ENCODE results near the gene CACNA1C. TPM values are rescaled to one million over a fixed set of nuclear protein-coding genes. Genes with fewer than 3 reads are reported as not detected.
A peak's percentile ranks its signal among the peaks of the same experiment; 100 is the strongest.

CACNA1C gene
- total RNA-seq, 8 experiments from 2014 or later, result 0.97 to 36.4 (median 5.1) TPM

DNA sequence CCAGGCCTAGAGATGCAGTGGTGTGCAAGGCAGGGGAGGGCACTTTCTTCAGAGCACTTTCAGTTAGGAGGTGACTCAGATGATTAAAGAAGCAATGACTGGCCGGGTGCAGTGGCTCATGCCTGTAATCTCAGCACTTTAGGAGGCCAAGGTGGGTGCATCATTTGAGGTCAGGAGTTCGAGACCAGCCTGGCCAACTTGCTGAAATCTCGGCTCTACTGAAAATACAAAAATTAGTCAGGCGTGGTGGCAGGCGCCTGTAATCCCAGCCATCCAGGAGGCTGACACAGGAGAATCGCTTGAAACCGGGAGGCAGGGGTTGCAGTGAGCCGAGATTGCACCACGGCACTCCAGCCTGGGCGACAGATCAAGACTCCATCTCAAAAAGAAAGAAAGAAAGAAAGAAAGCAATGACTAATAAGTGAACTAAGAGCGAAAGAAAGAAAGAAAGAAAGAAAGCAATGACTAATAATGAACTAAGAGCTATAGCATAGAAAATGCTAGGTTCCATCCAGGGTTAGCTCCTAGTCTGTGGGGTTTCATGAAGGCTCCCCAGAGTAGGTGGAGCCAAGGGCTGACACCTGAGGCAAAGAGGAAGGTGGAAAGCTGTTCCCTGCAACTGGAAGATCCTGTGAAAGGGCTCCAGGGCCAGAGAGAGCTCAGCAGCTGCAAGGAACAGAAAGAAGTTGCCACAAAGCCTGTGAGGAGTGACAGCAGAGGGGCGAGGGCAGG, 334.5 kb downstream of the CACNA1C start:
- in situ Hi-C loops (cut with MboI; ENCODE audit: low pct_unique_long_range_greater_than_20kb in 2 of 9, low sequenced_read_pairs in 9 of 9, unreplicated experiment in 9 of 9), result no loop called here
- Histone ChIP-seq H3K27ac (no peak overlapping the region), H3K4me1 (replicated peaks in 1 of 2) (peaks cover 0 to 2% of the 10 kb centered on the region in 2 donors), H3K4me3 (no peak overlapping the region)
- peak in 3 of 8 experiments; percentile 15 to 71 (median 66) for ATAC-seq (replicated peaks in 6 of 8)
- WGBS, 10 experiments, result 69 to 97% (median 82%) methylated on average over 2 to 9 of the region's 12 CpGs

DNA sequence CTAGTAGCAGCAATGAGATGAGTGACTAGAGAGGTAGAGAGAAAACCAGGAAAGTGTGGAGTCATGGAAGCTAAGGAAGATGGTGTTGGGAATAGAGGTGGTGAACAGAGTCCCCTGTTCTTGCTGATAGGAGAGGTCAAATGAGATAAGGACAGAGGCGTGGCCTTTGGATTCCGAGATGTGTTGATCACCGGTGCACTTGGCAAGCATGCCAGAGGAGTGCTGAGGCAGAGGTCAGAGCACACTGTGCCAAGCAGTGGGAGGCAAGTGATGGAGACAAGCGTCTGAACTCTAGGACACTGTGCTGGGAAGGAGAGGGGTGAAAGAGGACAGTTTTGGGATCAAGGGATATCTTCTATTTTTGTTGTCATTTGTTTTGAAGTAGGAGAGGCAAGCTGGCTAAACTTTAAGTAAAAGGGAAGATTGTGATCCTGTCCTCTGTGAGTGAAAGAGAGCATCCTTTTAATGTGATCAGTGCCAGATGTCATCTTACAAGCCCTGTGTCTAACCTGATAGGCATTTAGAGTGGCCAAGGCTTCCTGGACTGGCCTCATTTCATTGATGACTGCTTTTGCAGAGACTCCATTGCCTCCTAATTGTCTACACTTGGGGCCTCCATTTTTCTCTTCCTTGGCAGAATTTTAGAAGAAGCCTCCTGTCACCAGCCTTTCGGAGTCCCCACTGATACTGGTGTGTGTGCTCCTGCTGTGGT, 336.4 kb downstream of the CACNA1C start:
- WGBS, 10 experiments, result 67 to 100% (median 92%) methylated on average over 1 to 5 of the region's 5 CpGs; no CpG with 5 or more reads in 1 of the 10 experiments
- in situ Hi-C loops (cut with MboI; ENCODE audit: low pct_unique_long_range_greater_than_20kb in 2 of 9, low sequenced_read_pairs in 9 of 9, unreplicated experiment in 9 of 9), result no loop called here
- ATAC-seq (replicated peaks in 6 of 8), result no peak
- H3K4me1 ChIP-seq (replicated peaks in 1 of 2), result no peaks in the 10 kb centered on the region
- H3K4me3 ChIP-seq, result no peak overlapping the region
- H3K27ac ChIP-seq, result no peak overlapping the region

DNA sequence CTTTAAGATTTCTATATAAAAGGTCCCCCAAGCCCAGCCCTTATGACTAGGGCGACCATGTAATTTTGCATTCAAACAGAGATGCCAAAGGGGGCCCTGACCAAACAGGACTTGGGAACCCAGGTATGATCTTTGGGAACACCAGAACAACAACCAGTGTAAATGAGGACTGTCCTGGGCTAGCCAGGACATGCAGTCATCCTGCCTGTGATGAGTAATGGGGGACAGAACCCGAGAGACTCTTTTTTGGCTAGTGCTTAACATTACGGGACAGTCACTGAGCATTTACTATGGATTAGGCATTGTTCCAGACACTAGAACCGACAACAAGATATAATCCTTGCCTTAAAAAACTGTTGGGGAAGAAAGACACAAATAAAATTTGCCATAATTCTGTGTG, 337.3 kb downstream of the CACNA1C start:
- in situ Hi-C loops (cut with MboI; ENCODE audit: low pct_unique_long_range_greater_than_20kb in 2 of 9, low sequenced_read_pairs in 9 of 9, unreplicated experiment in 9 of 9), result no loop called here
- ATAC-seq (replicated peaks in 6 of 8), result no peak
- Histone ChIP-seq H3K4me1 (replicated peaks in 1 of 2) (no peaks in the 10 kb centered on the region), H3K27ac (no peak overlapping the region), H3K4me3 (no peak overlapping the region)
- 28 to 83% (median 70%) methylated on average over 1 to 4 of the region's 4 CpGs; no CpG with 5 or more reads in 1 of the 10 experiments for WGBS, 10 experiments

DNA sequence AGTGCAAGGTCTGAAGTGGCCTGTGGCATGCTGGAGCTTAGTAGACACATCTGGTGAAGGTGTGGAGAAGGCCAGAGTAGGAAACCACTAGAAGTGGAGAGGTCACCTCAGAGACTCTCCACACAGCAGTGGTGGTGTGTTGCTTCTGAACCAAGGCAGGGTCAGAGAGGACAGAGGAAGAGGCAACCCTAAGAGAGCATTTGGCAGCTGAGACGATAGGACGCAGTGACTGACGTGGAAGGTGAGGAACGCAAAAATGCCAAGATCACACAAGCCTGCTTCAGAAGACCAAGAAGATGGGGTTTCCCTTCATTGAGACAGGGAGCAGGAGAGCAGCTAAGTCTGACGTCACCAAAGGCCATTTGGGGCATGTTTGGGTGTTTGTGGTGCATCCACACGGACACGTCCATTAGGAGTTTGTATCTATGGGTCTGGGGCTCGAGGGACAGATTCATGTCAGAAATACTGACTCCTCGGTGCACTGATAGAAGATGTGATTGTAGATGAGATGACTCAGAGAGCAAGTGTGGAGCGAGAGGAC, 338.1 kb downstream of the CACNA1C start:
- H3K27ac ChIP-seq, result no peak overlapping the region
- H3K4me3 ChIP-seq, result no peak overlapping the region
- H3K4me1 ChIP-seq (replicated peaks in 1 of 2), result peaks cover 0 to 2% of the 10 kb centered on the region in 2 donors
- 40 to 100% (median 92%) methylated on average over 1 to 8 of the region's 10 CpGs; no CpG with 5 or more reads in 2 of the 10 experiments for WGBS, 10 experiments
- in situ Hi-C loops (cut with MboI; ENCODE audit: low pct_unique_long_range_greater_than_20kb in 2 of 9, low sequenced_read_pairs in 9 of 9, unreplicated experiment in 9 of 9), result no loop called here
- ATAC-seq (replicated peaks in 6 of 8), result no peak

DNA sequence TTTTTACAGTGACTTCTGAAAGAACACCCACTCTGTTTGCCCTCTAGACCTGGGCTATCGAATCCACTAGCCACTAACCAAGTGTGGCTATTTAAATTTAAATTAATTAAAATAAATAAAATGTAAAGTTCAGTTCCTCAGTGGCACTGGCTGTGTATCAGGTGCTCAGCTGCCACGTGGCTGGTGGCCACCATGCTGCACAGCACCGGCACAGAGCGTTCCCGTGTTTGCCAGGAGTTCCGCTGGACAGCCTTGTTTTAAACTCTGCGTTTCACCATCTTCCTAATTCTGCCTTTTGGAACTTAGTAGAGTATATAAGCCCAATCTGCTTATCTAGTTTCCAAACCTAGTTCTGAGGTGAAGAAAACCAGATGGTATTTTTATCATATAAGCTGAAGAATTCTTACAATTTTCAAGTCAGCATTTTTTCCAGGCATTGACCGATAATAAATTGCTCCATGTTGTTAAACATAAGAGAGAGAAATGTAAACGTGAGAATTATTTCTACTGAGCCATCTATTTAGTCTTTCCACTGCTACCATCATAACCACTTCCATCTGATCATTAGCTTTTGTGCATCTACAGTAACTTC, 339.0 kb downstream of the CACNA1C start:
- Histone ChIP-seq H3K4me1 (replicated peaks in 1 of 2) (peaks cover 0 to 2% of the 10 kb centered on the region in 2 donors), H3K27ac (no peak overlapping the region), H3K4me3 (no peak overlapping the region)
- in situ Hi-C loops (cut with MboI; ENCODE audit: low pct_unique_long_range_greater_than_20kb in 2 of 9, low sequenced_read_pairs in 9 of 9, unreplicated experiment in 9 of 9), result no loop called here
- WGBS, 10 experiments, result 50 to 94% (median 81%) methylated on average over 1 to 9 of the region's 9 CpGs
- ATAC-seq (replicated peaks in 6 of 8), result no peak

DNA sequence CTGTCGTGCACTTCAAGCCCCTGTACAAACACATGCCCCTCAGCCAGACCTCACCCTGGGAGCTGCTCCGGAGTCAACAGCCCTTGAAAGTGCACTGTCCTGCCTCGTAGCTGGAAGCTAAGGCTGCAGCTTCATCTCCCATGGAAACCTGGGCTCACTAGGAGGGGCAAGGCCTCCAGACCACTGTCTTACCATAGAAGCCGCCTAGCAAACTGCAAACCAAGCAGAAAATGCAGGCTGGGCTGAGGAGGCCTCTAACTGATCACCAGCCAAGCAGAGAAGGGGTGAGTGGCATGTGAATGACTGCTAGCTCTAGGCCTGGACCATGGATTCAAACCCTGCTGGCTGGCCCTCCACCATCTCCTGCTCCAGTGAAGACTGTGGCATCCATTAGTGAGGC, 340.2 kb downstream of the CACNA1C start:
- Histone ChIP-seq H3K4me3 (no peak overlapping the region), H3K4me1 (replicated peaks in 1 of 2) (peaks cover 0 to 2% of the 10 kb centered on the region in 2 donors), H3K27ac (no peak overlapping the region)
- WGBS, 10 experiments, result 43 to 100% (median 62%) methylated on average over 1 to 3 of the region's 4 CpGs; no CpG with 5 or more reads in 7 of the 10 experiments
- in situ Hi-C loops (cut with MboI; ENCODE audit: low pct_unique_long_range_greater_than_20kb in 2 of 9, low sequenced_read_pairs in 9 of 9, unreplicated experiment in 9 of 9), result no loop called here
- peak in 2 of 8 experiments; percentile 29 to 83 for ATAC-seq (replicated peaks in 6 of 8)

DNA sequence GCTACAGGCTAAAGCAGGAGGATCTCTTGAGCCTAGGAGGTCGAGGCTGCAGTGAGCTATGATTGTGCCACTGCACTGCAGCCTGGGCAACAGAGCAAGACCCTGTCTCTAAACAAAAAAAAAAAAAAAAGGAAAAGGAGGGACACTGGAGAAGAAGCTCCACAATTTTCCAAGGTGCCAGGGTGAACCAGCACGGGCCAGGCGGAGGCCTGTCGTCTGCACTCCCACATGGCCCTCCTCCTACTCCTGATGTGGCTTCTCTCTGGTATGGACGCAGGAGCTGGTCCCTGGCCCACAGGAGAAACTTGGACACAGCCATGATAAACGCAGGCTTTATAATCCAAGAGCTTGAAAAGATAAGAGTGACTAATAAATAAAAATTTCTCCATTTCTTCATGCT, 341.2 kb downstream of the CACNA1C start:
- WGBS, 10 experiments, result 20 to 100% (median 90%) methylated on average over 1 to 6 of the region's 6 CpGs; no CpG with 5 or more reads in 1 of the 10 experiments
- no peak for ATAC-seq (replicated peaks in 6 of 8)
- H3K27ac ChIP-seq, result no peak overlapping the region
- peaks cover 0 to 2% of the 10 kb centered on the region in 2 donors for H3K4me1 ChIP-seq (replicated peaks in 1 of 2)
- in situ Hi-C loops (cut with MboI; ENCODE audit: low pct_unique_long_range_greater_than_20kb in 2 of 9, low sequenced_read_pairs in 9 of 9, unreplicated experiment in 9 of 9), result no loop called here
- no peak overlapping the region for H3K4me3 ChIP-seq

DNA sequence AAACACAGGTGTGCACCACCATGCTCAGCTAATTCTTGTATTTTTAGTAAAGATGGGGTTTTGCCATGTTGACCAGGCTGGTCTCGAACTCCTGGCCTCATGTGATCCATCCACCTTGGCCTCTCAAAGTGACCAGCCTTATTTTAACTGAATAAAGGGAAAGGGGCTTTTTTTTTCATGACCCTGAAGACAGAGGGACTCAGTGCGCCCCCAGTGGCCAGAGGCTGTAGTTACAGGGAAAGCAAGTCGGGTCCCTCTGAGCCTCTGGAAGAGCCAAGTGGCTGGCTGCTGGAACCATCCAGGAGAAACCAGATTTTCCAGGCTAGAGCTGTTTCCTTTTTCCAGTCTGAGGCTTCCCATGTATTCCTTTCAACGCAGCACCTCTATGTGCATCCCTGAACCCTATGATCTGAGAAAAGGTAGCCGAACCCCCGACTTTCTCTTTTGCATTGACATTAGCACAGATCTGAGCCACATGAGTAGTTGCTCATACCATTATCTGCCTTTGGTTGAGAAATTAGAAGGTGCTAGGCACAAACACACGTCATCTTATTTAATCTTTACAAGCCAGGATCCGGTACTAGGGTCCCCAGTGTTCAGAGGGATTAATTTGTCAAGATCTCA, 342.7 kb downstream of the CACNA1C start:
- in situ Hi-C loops (cut with MboI; ENCODE audit: low pct_unique_long_range_greater_than_20kb in 2 of 9, low sequenced_read_pairs in 9 of 9, unreplicated experiment in 9 of 9), result no loop called here
- ATAC-seq (replicated peaks in 6 of 8), result peak in 3 of 8 experiments; percentile 35 to 64 (median 36)
- Histone ChIP-seq H3K27ac (no peak overlapping the region), H3K4me1 (replicated peaks in 1 of 2) (peaks cover 0 to 2% of the 10 kb centered on the region in 2 donors), H3K4me3 (no peak overlapping the region)
- 0 to 60% (median 40%) methylated on average over 1 to 5 of the region's 8 CpGs; no CpG with 5 or more reads in 1 of the 10 experiments for WGBS, 10 experiments

DNA sequence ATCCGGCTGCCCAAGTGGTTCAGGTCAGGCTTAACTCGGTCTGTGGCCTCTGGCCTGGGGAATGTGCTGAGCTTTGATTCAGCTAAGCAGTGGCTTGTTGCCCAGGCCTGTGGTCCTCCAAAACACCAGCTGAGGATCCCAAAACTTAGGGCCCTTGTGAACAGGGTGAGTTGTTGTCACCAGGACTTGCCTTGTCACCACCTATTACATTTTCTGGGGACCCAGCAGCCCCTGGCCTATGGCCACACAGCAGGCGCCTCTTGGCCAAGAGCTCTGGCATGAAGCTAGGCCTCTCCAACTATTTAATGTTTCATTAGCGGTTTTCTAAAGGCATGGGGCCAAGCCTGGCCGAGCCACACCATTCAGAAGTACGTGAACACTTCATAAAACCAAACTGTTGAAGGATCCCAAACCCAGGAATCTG, 343.7 kb downstream of the CACNA1C start:
- in situ Hi-C loops (cut with MboI; ENCODE audit: low pct_unique_long_range_greater_than_20kb in 2 of 9, low sequenced_read_pairs in 9 of 9, unreplicated experiment in 9 of 9), result no loop called here
- WGBS, 10 experiments, result 0 to 100% (median 90%) methylated on average over 1 to 5 of the region's 6 CpGs; no CpG with 5 or more reads in 5 of the 10 experiments
- Histone ChIP-seq H3K4me3 (no peak overlapping the region), H3K27ac (no peak overlapping the region), H3K4me1 (replicated peaks in 1 of 2) (peaks cover 0 to 2% of the 10 kb centered on the region in 2 donors)
- no peak for ATAC-seq (replicated peaks in 6 of 8)

DNA sequence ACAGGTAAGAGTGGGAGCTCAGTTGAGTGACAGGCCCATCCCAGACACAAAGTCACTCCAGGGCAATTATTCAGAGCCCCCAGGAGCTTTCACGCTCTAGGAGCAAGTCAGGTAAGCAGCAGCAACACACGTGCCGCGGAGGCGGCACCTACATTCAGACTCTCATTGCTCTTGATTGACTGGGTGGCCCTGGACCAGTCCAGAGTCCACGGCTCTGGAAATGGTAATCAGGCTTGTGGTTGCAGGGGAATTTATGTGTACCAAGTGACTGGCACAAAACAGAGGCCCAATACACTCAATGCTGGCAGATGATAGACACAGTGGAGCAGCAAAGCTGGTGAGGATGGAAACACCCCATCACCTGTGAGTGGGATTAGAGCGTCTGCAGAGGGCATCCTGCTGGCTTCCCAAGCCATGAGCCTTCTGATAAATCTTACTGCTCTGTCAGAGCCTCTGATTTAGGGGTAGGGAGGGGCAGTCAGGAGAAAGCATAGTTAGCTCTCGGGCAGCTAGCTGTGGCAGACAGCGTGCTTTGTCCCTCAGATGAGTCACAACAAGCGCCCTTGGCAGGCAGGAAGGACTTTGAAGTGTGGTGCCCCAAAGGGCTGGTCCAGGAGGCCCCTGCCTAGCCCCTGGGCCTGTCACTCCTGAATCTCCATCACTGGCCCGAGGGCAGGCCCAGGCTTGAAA, 344.7 kb downstream of the CACNA1C start:
- 17 to 100% (median 78%) methylated on average over 1 to 6 of the region's 11 CpGs; no CpG with 5 or more reads in 4 of the 10 experiments for WGBS, 10 experiments
- Histone ChIP-seq H3K27ac (no peak overlapping the region), H3K4me1 (replicated peaks in 1 of 2) (peaks cover 0 to 2% of the 10 kb centered on the region in 2 donors), H3K4me3 (no peak overlapping the region)
- peak in 6 of 8 experiments; percentile 27 to 98 (median 92) for ATAC-seq (replicated peaks in 6 of 8)
- in situ Hi-C loops (cut with MboI; ENCODE audit: low pct_unique_long_range_greater_than_20kb in 2 of 9, low sequenced_read_pairs in 9 of 9, unreplicated experiment in 9 of 9), result no loop called here

DNA sequence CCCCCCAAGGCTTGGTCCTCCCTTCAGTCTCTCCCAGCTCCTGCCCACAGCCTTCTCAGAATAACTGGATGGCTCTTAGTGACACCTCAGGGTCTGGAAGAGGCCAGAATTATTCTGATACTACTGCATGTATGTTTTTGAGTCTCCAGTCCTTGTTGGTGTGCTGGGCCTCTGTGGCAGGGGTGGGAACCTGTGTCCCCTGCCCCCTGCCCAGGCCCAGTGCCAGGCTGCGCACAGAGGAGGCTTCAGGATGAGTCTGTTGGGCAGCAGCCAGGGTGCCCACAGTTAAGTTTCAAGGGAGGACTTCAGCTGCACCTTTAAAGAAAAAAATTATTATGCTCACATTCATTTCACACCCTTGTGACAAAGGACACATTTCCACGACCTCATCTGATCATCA, 348.3 kb downstream of the CACNA1C start:
- WGBS, 10 experiments, result 33 to 83% (median 67%) methylated on average over 1 of the region's 2 CpGs; no CpG with 5 or more reads in 7 of the 10 experiments
- in situ Hi-C loops (cut with MboI; ENCODE audit: low pct_unique_long_range_greater_than_20kb in 2 of 9, low sequenced_read_pairs in 9 of 9, unreplicated experiment in 9 of 9), result no loop called here
- Histone ChIP-seq H3K4me1 (replicated peaks in 1 of 2) (no peaks in the 10 kb centered on the region), H3K4me3 (no peak overlapping the region), H3K27ac (no peak overlapping the region)
- no peak for ATAC-seq (replicated peaks in 6 of 8)

DNA sequence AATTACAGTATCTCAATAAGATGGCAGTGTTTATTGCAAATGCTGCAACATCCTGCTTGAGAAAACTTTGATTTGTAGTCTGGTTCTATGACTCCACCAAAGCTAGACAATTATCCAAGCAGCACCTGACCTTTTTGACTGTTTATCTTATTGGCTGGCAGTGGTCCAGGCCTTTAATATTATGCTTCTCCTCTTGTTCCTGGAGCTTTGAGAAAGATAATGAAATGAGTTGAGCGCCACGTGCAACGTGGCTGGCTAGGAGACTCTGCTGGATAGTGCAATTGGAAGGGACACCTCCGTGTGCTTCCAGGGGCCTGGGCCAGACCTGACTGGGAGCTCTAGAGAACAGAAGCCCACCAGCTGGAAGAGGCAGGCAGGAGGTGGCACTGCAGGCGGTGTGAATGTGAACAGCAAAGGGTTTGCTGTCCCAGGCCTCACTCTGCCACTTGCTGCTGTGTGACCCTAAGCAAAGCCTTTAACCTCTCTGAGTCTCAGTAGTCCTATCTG, 349.3 kb downstream of the CACNA1C start:
- Histone ChIP-seq H3K4me3 (no peak overlapping the region), H3K4me1 (replicated peaks in 1 of 2) (no peaks in the 10 kb centered on the region), H3K27ac (no peak overlapping the region)
- 64 to 96% (median 80%) methylated on average over 1 to 5 of the region's 5 CpGs; no CpG with 5 or more reads in 2 of the 10 experiments for WGBS, 10 experiments
- peak in 3 of 8 experiments; percentile 40 to 71 (median 47) for ATAC-seq (replicated peaks in 6 of 8)
- in situ Hi-C loops (cut with MboI; ENCODE audit: low pct_unique_long_range_greater_than_20kb in 2 of 9, low sequenced_read_pairs in 9 of 9, unreplicated experiment in 9 of 9), result no loop called here
